SK-N-SH treated with all-trans-retinoic acid at 6 μM for 48 hours (cell line): ENCODE measurements around the gene PTGIR.

ENCODE experiments used
- ARNTL ChIP-seq: fragments of 450-650 bp; formaldehyde crosslinking; IDR thresholded peaks from 2 replicates; pipeline ENCODE4 v1.5.0; 2020; ENCODE audit warnings: low read depth, mild to moderate bottlenecking, moderate library complexity, borderline replicate concordance
- TF ChIP-seq, protein P1 (sequence below): fragments of 250-450 bp; sonication (Bioruptor Pico); IDR thresholded peaks from 2 replicates; pipeline ENCODE4 v1.8.0; 2020; ENCODE audit warnings: mild to moderate bottlenecking, moderate library complexity, borderline replicate concordance

DNA sequence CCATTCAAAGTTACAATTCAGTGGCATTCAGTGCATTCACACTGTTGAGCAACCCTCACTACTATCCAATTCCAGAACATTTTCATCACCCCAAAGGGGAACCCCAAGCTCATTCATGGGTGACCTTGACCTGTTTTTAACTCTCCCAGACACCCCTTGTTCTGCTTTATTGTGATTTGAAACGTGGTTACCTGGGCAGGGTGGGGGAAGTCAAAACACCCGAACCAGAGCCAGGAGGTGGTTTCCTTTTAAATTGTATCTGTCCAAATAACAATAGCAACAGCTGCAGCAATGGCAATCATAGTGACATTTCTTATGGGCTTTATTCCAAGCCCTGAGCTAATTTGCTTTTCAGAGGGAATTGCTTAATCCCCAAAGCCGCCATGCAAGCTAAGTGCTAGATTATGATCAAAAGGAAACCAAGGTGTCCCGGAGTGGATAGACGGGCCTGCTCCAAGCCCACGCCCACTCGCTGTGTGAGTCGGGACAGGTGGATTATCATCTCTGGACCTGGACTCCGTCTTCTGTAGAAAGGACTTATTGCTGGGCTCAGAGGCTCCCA lies 6.1 kb downstream of the PTGIR start:
- TF ChIP-seq, protein P1, sequence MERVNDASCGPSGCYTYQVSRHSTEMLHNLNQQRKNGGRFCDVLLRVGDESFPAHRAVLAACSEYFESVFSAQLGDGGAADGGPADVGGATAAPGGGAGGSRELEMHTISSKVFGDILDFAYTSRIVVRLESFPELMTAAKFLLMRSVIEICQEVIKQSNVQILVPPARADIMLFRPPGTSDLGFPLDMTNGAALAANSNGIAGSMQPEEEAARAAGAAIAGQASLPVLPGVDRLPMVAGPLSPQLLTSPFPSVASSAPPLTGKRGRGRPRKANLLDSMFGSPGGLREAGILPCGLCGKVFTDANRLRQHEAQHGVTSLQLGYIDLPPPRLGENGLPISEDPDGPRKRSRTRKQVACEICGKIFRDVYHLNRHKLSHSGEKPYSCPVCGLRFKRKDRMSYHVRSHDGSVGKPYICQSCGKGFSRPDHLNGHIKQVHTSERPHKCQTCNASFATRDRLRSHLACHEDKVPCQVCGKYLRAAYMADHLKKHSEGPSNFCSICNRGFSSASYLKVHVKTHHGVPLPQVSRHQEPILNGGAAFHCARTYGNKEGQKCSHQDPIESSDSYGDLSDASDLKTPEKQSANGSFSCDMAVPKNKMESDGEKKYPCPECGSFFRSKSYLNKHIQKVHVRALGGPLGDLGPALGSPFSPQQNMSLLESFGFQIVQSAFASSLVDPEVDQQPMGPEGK (CRISPR knock-in tag), result no peak
- no peak for TF ChIP-seq ARNTL (CRISPR knock-in tag)
